DMS53 treated with DMSO at 0.1 percent for 48 hours (cell line): ENCODE results near the gene BEND6.

ENCODE experiments used
- DNase-seq: peaks from one replicate; lab custom pipeline; 2025; ENCODE audit not compliant: unreplicated experiment; lab: John Stamatoyannopoulos, UW

BEND6 gene

DNA sequence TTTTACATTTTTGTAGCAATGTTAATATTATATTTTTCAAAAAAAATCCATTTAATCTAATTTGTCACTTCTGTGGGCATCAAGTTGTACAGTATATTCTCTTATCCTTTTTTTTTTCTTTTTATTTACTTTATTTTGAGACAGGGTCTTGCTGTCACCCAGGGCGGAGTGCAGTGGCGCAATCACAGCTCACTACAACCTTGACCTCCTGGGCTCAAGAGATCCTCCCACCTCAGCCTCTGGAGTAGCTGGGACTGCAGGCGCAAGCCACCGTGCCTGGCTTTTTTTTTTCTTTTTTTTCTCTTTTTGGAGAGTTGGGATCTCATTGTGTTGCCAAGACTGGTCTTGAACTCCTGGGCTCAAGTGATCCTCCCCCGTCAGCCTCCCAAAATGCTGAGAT lies 14.4 kb upstream of the BEND6 start:
- no peak for DNase-seq

GRCh38 chr6:56940977-56941376 lies 13.9 kb upstream of the BEND6 start:
- DNase-seq = no peak

- no peak for DNase-seq
These were observed 10.2 kb upstream of the BEND6 start for GRCh38 chr6:56944661-56945060.

DNA sequence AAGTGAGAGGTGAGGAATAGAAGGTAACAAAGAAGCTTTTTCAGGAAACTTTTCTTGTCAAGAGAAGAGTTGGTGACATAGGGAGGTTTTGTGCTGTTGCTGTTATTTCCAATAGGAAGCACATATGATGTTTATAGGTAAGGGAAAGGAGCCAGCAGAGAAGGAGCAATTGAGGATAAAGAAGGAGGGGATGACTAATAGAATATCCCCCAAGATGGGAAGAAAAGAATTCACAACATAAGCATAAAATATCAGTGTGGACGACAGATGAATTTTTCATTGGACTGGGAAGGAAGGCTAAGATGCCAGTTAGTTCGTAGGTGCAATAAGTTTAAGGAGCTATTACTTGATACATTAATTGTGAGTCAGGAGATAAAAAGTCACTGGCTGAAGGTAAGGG lies 8.5 kb upstream of the BEND6 start:
- DNase-seq = no peak

DNA sequence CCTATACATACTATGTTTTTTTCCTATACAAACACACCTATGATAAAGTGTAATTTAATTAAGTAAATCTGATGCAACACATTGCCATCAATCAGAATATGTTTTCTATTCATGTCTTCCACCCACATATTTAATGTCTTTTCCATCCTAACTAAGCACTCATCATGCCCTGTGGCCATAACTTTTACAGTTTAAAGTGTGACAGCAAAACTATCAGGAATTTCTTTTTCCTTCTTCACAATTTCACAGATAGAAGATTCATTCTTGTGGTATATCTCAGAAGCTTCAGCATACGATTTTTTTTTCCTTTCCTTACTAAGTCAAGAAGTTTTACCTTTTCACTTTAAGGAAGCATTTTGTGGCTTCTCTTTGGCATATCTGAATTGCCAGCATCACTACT lies 7.0 kb upstream of the BEND6 start:
- DNase-seq = no peak

- no peak for DNase-seq
These were observed 5.6 kb upstream of the BEND6 start for GRCh38 chr6:56949265-56949664.

DNA sequence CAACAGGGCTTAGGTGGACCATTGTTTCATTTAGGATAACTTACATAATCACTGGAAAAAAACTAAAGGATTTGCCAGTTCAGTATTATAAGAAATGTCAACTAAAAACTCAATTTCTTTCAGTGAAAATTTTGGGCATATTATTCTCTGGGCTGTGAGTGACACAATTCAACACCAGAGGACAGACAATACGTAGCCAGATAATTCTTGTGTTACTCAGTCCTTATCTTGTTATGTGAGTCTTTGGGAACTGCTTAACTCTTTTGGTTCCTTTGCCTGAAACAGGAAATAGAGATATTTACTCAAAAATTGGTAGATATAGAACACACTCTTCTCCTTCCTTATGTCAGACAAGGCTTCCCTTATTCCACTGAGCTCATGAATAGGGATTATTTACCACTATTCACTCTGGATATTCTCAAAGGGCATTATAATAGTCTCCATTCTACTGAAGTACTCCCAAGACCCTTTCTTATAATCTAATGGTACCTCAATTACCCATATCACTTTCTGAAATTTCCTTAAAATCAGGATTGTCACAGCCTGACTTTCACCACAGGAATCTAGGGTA lies 4.9 kb upstream of the BEND6 start:
- DNase-seq = no peak

GRCh38 chr6:56951049-56951831 lies 3.7 kb upstream of the BEND6 start:
- no peak for DNase-seq

DNA sequence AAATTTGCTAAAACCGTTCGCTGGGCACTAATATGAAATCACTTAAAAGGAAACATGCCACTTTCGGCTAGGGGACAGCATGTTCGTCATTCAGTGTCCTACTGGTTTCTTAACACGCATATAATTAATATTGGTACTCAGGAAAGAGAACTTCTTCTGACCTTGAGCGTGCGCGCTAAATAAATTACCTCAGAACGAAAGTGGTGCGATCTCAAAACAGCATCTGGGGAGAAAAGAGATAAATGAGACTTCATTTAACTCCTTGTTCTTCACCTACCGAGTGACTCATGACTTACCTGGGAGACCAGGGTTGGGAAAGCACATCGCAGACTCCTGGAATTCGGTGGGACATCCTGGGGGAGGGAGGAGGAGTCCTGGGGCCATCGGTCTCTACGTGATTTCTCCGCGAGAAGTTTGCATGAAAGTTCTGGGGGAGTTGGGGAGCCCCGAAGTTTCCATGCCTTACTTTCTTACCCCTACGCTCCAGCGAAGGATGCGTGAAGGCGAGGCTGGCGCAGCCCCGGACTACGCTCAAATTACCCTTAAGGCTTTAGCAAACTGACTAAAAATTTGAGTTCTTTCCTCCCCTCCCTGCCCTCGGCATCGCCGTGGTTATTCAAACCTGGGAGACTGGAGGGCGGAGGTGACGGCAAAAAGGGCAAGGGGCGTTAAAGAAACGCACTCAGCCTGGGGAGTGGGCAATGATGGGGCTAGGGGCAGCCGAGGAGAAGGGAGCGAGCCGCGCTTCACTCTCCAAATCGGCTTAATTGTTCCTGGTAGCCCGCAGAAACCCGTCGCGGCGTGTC lies 1.1 kb upstream of the BEND6 start:
- peak; percentile 20 for DNase-seq

- peak; percentile 83 for DNase-seq
These were observed 556 bp downstream of the BEND6 start for GRCh38 chr6:56955171-56956155.

- no peak for DNase-seq
These were observed 1.6 kb downstream of the BEND6 start for GRCh38 chr6:56956491-56956890.

DNA sequence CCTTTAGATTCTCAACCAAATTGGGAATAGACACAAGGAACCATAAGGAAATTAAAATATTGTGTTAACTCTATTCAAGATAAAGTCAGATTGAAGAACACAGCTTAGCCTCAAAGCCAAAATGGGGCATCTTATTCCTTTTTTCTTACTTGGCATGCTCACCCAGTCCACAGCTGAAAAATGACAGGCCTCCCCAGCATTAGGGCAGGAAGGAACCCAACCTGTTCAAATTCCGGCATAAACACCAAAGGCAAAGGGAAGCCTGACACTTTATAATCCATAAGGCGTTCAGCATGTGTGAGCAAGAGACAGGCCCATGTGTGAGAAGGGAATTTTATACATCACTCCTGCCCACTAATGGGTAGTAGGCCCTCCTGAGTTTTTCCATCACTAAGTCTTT lies 2.9 kb downstream of the BEND6 start:
- no peak for DNase-seq

- DNase-seq = no peak
These were observed 3.6 kb downstream of the BEND6 start for GRCh38 chr6:56958481-56958880.

- DNase-seq = no peak
These were observed 4.2 kb downstream of the BEND6 start for GRCh38 chr6:56959094-56959493.

GRCh38 chr6:56959938-56960337 lies 5.0 kb downstream of the BEND6 start:
- no peak for DNase-seq

DNA sequence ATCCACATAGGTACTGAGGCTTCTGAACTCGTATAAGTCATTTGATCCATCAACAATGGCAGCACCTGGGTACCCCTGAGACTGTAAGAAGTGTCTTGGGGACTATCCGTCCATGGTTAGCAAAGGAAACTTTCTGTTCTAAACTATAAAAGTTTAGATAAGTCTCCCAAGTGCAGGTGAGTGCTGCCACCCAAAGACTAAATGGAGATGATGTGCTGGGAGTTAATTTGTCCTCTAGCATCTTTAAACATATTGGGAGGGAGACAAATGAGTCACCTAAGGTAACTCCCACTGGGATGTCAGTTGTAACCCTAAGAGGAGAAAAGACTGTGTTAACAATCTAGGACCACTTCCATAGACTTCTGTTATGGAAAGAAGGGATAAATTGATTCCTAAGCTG lies 6.2 kb downstream of the BEND6 start:
- no peak for DNase-seq

- no peak for DNase-seq
These were observed 7.5 kb downstream of the BEND6 start for GRCh38 chr6:56962441-56962840.

DNA sequence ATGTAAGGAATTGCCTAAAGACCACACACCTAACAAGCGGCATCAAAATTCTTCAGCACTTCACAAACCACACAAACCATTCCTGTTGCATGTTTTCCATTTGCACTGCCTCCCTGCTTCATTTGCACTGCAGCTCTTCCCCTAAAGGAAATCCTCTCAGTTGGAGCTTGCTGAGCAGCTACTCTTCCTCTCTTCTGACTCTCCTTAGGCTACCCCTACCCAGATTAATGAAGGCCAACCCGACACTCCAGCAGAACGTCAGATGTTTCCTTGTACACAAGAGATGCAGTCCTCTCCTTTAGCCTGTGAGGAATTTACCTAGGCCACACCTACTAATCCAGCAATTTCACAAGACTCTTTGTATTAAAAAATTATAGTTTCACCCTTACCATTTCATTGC lies 8.1 kb downstream of the BEND6 start:
- DNase-seq = no peak

DNA sequence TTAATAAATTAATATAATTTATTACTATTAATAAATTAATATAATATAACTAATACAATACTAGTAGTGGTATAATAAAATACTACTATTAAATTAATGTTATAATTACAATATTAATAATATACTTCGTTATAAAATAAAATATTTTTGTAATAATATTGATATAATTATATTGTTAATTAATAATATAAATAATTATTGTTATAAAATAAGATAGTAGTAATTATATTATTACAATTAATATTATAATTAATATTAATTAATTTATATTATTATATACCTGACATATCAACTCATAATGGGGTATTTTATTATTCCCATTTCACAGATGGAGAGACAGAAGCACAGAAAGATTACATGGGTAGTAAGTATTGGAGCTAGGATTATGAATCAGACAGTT lies 8.9 kb downstream of the BEND6 start:
- DNase-seq = no peak

GRCh38 chr6:56965126-56965525 lies 10.2 kb downstream of the BEND6 start:
- no peak for DNase-seq

- no peak for DNase-seq
These were observed 15.9 kb downstream of the BEND6 start for GRCh38 chr6:56970849-56971248.
